Omental fat pad (tissue), 4 donors: ENCODE data around the gene TSC1. TPM values are rescaled to one million over a fixed set of nuclear protein-coding genes. Genes with fewer than 3 reads are reported as not detected.

Experiments
- ATAC-seq: fragments of 150-250 bp; one replicate; pipeline ENCODE4 v1.9.1; 2016; ENCODE audit warnings: mild to moderate bottlenecking, moderate library complexity; ENCODE audit not compliant: low FRiP score
- DNase-seq: peaks from one replicate; pipeline ENCODE4 v3.0.0-alpha.2; 2019; ENCODE audit warnings: low spot score
- total RNA-seq, 4 donors: library from RNA; depleted of rRNA; stranded (reverse); fragments of >200 nt; gene quantifications; one replicate each; pipeline ENCODE4 v1.1.0, GENCODE V29; 2016
- TF ChIP-seq, protein P1 (sequence below), 3 donors: fragments of 450-650 bp; IDR thresholded peaks; one replicate each; pipeline ENCODE4 v1.5.1; 2016 to 2017; ENCODE audit warnings: antibody characterized with exemption in 3 of 3, mild to moderate bottlenecking in 3 of 3, moderate library complexity in 2 of 3

The TSC1 gene
- total RNA-seq, 4 donors from 2014 or later: 40.7 to 68.4 (median 46.5) TPM

DNA sequence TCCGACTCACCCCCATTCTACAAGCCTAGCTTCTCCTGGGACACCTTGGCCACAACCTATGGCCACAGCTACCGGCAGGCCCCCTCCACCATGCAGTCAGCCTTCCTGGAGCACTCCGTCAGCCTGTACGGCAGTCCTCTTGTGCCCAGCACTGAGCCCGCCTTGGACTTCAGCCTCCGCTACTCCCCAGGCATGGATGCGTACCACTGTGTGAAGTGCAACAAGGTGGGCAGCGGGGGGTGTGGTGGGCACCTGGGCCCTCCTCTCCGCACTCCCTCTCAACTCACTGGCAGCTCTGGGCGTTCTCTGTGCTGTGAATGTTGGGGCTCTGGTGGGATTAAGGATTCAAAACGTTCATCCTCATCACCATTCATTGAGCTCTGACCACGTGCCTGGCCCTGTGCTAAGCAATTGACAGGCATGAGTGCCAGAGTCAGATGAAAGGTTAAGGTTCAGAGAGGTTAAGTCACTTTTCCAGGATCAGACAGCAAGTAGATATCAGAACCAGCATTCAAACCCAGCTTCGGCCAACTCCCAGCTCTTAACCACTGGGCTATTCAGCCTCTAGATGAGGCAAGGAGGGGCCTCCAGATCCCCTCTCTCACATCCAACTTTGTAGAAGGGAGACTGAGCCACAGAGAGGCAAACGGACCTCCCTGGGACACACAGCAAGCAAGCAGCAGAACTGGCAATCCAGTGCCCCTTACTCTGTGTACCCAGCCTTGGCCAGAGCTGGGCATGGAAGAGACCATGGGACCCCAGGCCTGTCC is 44.0 kb upstream of the TSC1 start:
- DNase-seq (no peak), ATAC-seq (no peak)
- TF ChIP-seq, protein P1, sequence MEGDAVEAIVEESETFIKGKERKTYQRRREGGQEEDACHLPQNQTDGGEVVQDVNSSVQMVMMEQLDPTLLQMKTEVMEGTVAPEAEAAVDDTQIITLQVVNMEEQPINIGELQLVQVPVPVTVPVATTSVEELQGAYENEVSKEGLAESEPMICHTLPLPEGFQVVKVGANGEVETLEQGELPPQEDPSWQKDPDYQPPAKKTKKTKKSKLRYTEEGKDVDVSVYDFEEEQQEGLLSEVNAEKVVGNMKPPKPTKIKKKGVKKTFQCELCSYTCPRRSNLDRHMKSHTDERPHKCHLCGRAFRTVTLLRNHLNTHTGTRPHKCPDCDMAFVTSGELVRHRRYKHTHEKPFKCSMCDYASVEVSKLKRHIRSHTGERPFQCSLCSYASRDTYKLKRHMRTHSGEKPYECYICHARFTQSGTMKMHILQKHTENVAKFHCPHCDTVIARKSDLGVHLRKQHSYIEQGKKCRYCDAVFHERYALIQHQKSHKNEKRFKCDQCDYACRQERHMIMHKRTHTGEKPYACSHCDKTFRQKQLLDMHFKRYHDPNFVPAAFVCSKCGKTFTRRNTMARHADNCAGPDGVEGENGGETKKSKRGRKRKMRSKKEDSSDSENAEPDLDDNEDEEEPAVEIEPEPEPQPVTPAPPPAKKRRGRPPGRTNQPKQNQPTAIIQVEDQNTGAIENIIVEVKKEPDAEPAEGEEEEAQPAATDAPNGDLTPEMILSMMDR (IDR thresholded peaks at IDR 0.05): no peak

DNA sequence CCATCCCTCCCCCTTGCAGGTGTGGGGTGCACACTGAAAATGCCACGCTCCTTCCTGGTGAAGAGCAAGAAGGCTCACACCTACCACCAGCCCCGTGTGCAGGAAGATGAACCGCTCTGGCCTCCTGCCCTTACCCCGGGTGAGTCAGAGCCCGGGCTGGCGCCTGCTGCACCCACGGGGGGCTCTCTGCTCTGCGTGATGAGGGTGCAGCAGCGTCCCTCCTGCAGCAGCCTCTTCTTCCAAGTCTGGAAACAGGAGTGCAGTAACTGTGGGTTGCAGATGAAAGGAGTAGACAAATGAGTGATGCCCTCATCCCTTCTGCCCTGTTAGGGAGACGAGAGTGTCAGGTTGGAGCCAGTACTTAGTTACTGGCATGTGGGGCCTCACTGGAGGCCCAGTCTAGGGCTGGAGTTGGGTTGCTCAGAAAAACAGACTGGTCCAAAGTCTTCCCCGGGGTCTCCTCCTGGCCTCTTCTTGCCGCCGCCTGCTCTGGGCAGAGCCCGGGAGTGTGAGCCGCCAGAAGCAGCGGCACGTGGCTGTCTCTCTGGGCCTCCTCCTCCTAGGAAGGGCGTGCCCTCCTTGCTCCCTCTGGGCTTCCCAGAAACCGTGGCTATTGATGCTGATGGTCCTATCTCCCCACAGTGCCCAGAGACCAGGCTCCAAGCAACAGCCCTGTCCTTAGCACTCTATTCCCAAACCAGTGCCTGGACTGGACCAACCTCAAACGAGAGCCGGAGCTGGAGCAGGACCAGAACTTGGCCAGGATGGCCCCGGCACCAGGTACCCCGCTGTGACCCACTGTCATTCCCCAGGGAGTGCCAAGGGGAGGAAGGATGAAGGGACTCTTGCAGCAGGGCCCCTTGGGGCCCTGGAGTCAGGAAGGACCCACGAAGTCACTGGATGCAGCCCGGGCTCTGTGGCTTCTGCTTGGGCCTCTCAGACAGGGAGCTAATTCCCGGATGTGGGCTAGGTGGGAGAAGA is 42.5 kb upstream of the TSC1 start:
- no peak for ATAC-seq
- no peak for DNase-seq
- TF ChIP-seq, protein P1 (IDR thresholded peaks at IDR 0.05): no peak

- DNase-seq (no peak), ATAC-seq (no peak)
- TF ChIP-seq, protein P1 (IDR thresholded peaks at IDR 0.05): no peak
Observed at GRCh38 chr9:132986114-132986513, 41.7 kb upstream of the TSC1 start.

DNA sequence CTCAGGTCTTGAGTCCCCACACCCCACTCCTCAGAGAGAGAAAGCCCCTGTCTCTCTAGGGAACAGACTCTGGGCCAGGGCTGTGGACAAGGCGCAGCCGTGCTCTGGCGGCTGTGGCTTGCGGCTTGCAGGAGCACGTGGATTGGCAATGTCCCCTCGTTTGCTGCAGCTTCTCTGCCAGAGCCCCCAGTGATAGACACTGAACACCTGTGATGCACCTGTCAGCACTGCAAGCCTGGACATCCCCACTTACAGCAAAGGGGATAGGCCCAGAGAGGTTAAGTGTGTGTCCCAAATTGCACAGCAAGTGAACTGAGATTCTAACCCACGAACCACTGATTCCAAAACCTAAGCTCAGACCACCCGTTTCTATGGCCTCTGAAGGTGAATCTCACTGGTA is 41.1 kb upstream of the TSC1 start:
- TF ChIP-seq, protein P1 (IDR thresholded peaks at IDR 0.05): no peak
- ATAC-seq: no peak
- no peak for DNase-seq

DNA sequence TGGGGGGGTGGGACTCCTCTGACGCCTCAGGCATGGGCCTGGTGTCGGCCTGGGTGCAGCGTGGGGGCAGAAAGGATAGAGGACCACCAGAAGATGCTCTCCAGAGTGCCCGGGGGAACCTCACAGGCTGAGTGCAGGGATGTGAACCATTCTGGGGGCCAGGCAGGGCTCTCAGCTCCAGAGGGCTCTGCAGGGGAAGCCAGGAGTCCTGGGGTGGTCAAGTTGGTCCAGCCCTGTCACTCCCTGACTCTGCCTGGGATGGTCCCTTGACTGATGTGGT is 40.6 kb upstream of the TSC1 start:
- no peak for ATAC-seq
- TF ChIP-seq, protein P1 (IDR thresholded peaks at IDR 0.05): no peak
- no peak for DNase-seq

- DNase-seq: no peak
- ATAC-seq: no peak
- TF ChIP-seq, protein P1 (IDR thresholded peaks at IDR 0.05): no peak
Observed at GRCh38 chr9:132984202-132985070, 40.0 kb upstream of the TSC1 start.
